SU-DHL-6 (cell line): ENCODE measurements around the gene ACVR1B.

Experiments used
- CTCF ChIP-seq: fragments of 200-600 bp; sonication (generic); IDR thresholded peaks from one replicate; pipeline ENCODE4 v1.5.1; 2017; ENCODE audit warnings: antibody characterized with exemption, mild to moderate bottlenecking, low read length, moderate library complexity; ENCODE audit not compliant: insufficient read depth, poor library complexity, severe bottlenecking
- EZH2phosphoT487 ChIP-seq: fragments of 200-600 bp; sonication (generic), shearing (Covaris generic); conservative IDR thresholded peaks from 2 replicates; pipeline ENCODE4 v1.6.1; 2018; ENCODE audit warnings: mild to moderate bottlenecking, antibody characterized with exemption, low read length, moderate library complexity, mixed read lengths

GRCh38 chr12:51962737-51963136 lies 11.2 kb downstream of the ACVR1B start:
- TF ChIP-seq CTCF (no peak), EZH2phosphoT487 (no peak)
